ENCODE results near the gene KIF21B. TPM values are rescaled to one million over a fixed set of nuclear protein-coding genes. Genes with fewer than 3 reads are reported as not detected.
A peak's percentile ranks its signal among the peaks of the same experiment; 100 is the strongest.

The KIF21B gene
- total RNA-seq, 1 donor from 2014 or later, result 7.6 TPM

- Mint-ChIP-seq H3K4me3 (no peak overlapping the region), H3K9me3 (no peaks in the 10 kb centered on the region), H3K36me3 (no peaks in the 10 kb centered on the region), H3K4me1 (ENCODE audit: unreplicated experiment) (peaks cover 32% of the 10 kb centered on the region), H3K27ac (no peak overlapping the region), H3K27me3 (peaks cover 17% of the 10 kb centered on the region)
- DNase-seq (ENCODE audit: extremely low spot score, unreplicated experiment), result no peak
- TF ChIP-seq CTCF (conservative IDR thresholded peaks at IDR 0.05), result no peak
Observed at GRCh38 chr1:201014816-201015200, 8.7 kb downstream of the KIF21B start.

GRCh38 chr1:201013991-201014815 is 9.3 kb downstream of the KIF21B start:
- Mint-ChIP-seq H3K36me3 (no peaks in the 10 kb centered on the region), H3K27ac (no peak overlapping the region), H3K4me1 (ENCODE audit: unreplicated experiment) (peaks cover 32% of the 10 kb centered on the region), H3K4me3 (no peak overlapping the region), H3K9me3 (no peaks in the 10 kb centered on the region), H3K27me3 (peaks cover 17% of the 10 kb centered on the region)
- DNase-seq (ENCODE audit: extremely low spot score, unreplicated experiment), result no peak
- TF ChIP-seq CTCF (conservative IDR thresholded peaks at IDR 0.05), result no peak

- peaks cover 17% of the 10 kb centered on the region for H3K27me3 Mint-ChIP-seq
- no peak overlapping the region for H3K4me3 Mint-ChIP-seq
- DNase-seq (ENCODE audit: extremely low spot score, unreplicated experiment), result no peak
- no peaks in the 10 kb centered on the region for H3K36me3 Mint-ChIP-seq
- no peak overlapping the region for H3K27ac Mint-ChIP-seq
- no peaks in the 10 kb centered on the region for H3K9me3 Mint-ChIP-seq
- peaks cover 32% of the 10 kb centered on the region for H3K4me1 Mint-ChIP-seq (ENCODE audit: unreplicated experiment)
- TF ChIP-seq CTCF (conservative IDR thresholded peaks at IDR 0.05), result no peak
Observed at GRCh38 chr1:201013031-201013485, 10.5 kb downstream of the KIF21B start.

GRCh38 chr1:201011616-201012015 is 11.9 kb downstream of the KIF21B start:
- no peak overlapping the region for H3K27ac Mint-ChIP-seq
- peaks cover 14% of the 10 kb centered on the region for H3K27me3 Mint-ChIP-seq
- H3K9me3 Mint-ChIP-seq, result no peaks in the 10 kb centered on the region
- TF ChIP-seq CTCF (conservative IDR thresholded peaks at IDR 0.05), result no peak
- no peaks in the 10 kb centered on the region for H3K36me3 Mint-ChIP-seq
- no peak overlapping the region for H3K4me3 Mint-ChIP-seq
- H3K4me1 Mint-ChIP-seq (ENCODE audit: unreplicated experiment), result peaks cover 27% of the 10 kb centered on the region
- DNase-seq (ENCODE audit: extremely low spot score, unreplicated experiment), result no peak

- DNase-seq (ENCODE audit: extremely low spot score, unreplicated experiment), result no peak
- Mint-ChIP-seq H3K9me3 (no peaks in the 10 kb centered on the region), H3K27me3 (peaks cover 4% of the 10 kb centered on the region), H3K4me1 (ENCODE audit: unreplicated experiment) (peaks cover 15% of the 10 kb centered on the region), H3K36me3 (no peaks in the 10 kb centered on the region), H3K27ac (peak overlapping the region; percentile 46), H3K4me3 (no peak overlapping the region)
- TF ChIP-seq CTCF (conservative IDR thresholded peaks at IDR 0.05), result no peak
Observed at GRCh38 chr1:201009962-201010645, 13.4 kb downstream of the KIF21B start.
